T1000 (cell line): Measurements from ENCODE around the gene ROPN1L.
A peak's percentile ranks its signal among the peaks of the same experiment; 100 is the strongest.
"Not testable (repeated sequence)": the region's sequence is repeated elsewhere in the genome, so short reads cannot be mapped to it uniquely, and the experiment has no call there.

Experiments used
- DNase-seq: peaks from one replicate; lab custom pipeline; 2025; ENCODE audit warnings: mixed read lengths; lab: John Stamatoyannopoulos, UW

Gene ROPN1L

DNA sequence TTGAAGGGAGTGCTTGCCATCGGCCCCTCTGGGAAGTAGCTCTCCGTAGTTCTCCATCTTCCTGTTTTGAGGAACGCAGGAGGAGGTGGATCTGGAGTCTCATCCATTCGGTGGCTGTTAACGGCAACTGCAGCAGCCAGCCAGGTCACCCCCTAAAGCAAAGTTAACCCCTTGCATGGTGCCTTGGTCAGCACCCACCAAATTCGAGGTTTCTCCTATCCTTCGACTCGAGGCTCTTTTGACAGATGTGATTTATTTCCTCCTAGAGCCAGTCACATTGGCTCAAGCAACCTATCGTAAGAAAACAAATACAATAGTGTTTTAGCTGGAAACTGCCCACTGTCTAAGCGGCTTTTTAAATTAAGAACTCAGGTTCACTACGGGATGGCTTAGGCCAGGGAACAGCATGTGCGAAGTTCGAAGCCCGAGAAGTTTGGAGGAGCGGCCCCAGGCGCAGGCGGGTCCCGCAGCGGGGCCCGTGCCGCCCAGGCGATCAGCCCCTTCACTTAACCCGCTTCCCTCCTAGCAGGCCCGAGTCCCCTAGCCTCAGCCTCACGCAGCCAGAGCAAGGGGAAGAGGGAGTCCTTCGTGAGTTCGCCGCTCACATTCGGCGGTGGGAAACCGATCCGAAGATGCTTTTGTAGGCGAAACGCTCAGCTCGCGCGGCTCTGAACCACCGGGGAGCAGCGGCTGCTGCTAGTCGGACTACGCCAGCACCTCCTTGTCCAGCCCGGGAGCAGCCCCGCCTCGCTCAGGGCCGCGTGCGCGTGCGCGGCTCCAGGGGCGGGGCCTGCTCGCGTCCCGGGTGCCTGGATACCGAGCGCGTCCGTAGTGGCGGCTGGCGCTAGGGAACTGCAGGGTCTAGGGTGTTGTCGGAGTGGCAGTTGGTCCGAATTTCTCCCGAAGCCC lies at the start of gene ROPN1L:
ROPN1L (plus strand) TSS at position 797 of the 909 bp plus-strand sequence. CDS start 289 bp downstream, outside the sequence.
- DNase-seq, result peak; percentile 63

DNA sequence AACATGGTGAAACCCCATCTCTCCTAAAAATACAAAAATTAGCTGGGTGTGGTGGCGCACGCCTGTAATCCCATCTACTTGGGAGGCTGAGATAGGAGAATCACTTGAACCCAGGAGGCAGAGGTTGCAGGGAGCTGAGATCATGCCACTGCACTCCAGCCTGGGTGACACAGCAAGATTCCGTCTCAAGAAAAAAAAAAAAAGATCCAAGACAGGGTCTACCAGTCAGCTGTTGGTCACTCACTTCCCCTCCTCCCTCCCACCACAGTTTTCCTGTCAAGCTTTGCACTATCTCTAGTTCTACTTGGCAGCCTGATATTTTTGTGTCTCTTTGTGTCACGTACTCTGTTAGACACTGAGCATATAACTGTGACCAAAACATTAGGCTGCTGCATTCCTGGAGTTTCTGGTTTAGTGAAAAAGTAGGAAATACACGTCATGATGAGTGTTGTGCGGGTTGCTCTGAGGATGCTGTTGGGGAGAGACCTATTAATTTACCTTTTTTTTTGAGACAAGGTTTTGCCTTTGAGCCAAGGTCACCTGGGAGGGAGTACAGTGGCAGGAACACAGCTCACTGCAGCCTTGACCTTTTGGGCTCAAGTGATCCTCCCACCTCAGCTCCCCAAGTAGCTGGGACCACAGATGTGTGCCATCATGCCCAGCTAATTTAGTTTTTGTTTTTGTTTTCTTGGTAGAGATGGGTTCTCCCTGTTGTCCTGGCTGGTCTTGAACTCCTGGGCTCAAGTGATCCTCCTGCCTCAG lies 48.9 kb upstream of the ROPN1L start:
- DNase-seq, result not testable (repeated sequence)

DNA sequence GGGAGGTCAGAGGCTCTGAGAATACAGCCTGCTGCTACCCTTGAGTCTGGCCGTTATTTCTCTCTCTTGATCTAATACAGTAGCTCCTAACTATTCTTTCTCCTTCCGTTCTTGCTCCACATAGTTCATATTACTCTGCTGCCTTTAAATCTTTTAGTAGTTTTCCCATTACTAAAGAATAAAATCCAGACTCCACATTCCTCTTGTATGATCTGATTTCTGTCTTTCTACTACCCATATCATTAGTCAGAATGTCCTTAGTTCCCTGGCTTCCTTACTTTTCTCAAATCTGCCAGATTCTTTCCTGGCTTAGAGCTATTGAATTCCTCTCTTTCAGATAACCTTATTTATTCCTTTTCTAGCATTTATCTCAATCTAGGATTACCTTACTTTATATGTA lies 48.2 kb upstream of the ROPN1L start:
- DNase-seq, result no peak

DNA sequence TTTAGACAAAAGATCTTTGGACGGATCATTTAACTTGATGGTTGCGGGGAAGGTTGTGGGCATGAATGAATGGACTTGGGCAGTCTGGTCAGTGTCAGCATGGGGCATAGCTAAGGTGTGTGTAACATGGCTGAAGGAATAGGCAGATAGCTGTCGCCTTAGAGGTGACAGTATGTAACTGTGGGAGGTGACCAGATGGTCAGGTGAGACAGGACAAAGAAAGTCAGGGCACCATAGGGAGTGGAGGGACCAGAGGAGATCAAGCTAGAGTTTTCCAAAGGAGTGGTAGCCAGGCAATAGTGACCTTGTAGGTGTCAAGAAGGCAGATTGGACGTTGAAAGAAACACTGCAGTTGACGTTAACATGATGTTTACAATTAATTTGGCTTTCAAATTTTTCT lies 45.1 kb upstream of the ROPN1L start:
- no peak for DNase-seq

DNA sequence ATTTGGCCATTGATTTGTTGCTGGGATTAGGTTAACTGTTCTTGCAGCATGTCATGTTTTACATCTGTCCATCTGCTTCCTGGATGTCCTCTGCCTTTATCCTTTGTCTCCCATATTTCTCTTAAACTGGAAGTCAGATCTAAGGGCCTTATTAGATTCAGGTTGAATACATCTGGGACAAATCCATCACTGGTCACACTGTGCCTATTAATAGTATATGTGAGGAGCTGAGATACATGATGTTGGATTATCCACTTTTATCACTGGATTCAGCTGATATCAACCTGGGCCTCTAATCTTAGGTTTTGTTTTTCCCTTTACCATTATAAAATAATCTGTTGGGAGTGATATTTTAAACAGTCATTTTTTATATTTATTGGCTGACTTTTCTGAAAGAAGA lies 41.8 kb upstream of the ROPN1L start:
- no peak for DNase-seq

DNA sequence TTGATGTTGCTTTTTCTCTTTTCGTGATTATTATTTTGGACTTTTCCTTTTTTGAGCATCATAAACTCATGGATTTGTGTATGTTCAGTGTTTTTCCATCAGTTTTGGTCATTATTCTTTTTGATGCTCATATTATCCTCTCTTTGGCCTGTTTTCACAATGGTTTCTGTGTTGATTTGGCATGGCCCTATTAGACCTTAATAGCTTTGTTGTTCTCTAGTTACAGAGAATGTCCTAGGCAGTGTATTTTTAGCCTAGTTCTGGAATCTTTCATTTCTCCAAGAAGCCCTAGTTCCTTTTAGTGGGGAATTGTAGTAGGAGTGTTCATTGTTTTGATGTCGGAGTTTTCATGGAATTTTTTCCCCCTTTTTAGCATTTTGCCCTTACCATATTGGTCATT lies 41.3 kb upstream of the ROPN1L start:
- no peak for DNase-seq

DNA sequence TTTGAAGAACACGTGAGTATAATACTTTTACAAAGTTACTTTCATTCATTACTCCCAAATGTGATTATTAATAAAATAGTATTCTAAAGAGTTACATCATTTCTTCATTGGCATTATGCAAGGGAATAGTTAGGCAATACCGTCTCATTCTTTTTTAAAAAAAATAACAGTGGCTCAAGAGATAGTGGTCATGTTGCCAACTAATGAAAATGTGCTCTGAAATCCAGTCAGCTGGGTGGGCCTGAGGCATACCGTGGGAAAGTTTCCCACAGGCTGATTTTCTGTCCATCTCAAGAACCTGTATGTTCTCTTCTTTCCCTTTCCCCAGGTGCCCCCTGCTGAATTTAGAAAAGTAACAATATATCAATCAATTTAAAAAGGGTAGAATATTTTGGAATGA lies 40.8 kb upstream of the ROPN1L start:
- no peak for DNase-seq

DNA sequence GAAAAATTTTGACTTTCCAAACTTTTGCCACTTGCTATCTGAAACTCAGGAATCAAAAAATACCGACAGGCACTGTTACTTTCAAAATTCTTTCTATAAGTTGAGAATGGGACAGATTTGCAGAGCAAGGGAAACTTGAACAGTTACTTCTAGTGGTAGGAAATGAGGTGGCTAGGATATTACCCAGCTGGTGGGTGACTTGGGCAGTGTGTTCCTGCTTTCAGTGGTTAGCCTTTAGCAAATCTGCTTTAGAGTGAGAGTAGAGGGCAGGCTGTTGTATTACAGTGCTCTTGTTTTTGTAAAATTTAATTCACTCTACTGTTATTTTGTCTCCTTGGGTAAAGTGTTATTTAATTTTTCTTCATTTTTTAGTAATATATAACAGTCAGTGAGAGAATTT lies 40.2 kb upstream of the ROPN1L start:
- no peak for DNase-seq

DNA sequence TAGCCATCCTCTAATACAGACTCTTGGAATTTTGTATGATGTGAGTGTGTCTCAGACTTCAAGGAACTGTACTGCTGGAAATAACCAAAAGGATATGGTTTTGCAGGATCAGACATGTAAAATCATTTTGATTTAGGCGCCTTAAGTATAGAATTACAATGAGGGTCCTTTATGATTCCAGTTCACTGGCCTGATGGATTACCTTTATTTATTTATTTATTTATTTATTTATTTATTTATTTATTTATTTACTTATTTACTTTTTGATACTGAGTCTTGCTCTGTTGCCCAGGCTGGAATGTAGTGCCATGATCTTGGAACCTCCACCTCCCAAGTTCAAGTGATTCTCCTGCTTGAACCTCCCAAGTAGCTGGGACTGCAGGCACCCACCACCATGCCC lies 37.9 kb upstream of the ROPN1L start:
- DNase-seq, result no peak

DNA sequence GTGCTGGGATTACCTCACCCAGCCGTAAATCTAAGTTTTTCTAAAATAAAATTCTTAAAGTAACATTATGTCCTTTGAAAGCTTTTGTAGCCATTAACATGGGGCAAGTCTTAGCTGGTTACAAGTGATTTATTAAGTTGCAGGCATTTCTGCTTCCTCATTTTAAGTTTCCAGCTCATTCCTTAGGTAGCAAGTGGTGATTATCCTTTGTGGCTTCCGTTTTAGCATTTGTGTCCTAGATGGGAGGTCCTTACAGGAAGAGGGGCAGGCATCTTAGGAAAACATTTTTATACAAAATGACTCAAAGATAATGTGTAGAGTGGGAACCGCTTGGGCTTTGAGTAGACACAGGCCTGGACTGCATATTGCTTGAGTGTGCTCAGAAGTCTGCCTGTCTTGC lies 35.0 kb upstream of the ROPN1L start:
- DNase-seq, result no peak

DNA sequence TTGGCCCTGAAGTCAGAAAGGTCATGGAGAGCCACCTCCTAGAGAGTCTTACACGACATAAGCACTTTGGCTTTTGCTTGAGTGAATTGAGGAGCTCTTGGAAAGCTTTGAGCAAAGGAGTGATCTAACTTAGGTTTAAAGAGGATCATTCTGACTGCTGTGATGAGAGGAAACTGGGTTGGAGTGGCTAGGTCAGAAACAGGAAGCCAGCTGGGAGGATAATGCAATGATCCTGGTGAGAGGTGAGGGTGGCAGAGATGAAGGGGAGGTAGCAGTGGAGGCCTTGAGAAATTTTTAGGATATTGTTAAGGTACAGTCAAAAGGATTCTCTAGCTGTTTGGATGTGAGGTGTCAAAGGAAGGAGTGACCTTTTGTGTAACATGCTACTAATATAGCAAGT lies 32.2 kb upstream of the ROPN1L start:
- DNase-seq, result no peak

DNA sequence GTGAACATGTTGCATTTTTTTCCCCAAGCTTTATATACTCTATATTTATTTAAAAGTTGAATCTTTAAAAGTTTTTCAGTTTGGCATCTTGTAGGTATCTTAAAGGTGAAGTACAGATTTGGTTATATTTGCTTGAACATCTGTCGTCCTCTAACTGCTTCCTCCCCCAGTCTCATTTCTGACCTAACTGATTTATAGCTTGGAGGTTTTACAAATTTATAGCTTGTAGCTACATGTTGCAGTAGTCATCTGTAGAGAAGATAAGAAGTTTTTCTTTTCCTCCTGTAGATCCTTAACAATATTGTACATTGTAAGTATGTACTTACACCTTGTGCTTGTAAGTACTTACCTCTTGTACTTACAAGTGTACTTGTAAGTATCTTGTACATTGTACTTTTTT lies 31.0 kb upstream of the ROPN1L start:
- DNase-seq, result no peak

DNA sequence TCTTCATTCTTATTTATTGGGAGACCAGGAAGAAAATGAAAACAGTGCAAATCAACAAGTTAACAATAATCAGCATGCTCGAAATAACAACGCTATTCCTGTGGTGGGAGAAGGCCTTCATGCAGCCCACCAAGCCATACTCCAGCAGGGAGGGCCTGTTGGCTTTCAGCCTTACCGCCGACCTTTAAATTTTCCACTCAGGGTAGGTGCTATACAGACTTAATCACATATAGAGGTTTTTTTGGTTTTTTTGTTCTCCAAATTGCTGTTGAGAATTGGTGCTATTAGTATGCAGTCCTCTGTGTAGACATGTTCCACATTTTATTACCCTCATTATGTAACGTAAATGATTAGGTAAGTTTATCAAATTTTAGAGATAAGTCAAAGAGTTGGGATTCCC lies 30.3 kb upstream of the ROPN1L start:
- no peak for DNase-seq

DNA sequence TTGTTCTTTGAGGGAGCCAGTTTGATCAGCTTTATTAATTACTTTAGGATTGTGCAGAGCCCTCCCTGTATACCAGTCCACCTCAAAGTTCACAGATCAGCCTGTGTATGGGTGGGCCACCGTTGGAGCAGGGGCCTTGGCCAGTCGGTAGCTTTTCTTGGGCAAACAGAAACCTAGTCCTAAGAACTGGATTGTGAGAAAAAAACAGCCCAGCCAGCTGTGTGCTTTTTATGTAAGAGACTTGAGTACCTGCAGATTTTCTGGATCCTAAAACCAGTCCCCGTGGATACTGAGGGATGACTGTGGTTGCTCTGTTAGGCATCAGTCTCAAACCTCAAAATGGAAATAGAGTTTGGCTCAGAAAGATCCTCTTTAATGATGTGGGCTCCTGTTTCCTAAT lies 24.8 kb upstream of the ROPN1L start:
- DNase-seq, result no peak

DNA sequence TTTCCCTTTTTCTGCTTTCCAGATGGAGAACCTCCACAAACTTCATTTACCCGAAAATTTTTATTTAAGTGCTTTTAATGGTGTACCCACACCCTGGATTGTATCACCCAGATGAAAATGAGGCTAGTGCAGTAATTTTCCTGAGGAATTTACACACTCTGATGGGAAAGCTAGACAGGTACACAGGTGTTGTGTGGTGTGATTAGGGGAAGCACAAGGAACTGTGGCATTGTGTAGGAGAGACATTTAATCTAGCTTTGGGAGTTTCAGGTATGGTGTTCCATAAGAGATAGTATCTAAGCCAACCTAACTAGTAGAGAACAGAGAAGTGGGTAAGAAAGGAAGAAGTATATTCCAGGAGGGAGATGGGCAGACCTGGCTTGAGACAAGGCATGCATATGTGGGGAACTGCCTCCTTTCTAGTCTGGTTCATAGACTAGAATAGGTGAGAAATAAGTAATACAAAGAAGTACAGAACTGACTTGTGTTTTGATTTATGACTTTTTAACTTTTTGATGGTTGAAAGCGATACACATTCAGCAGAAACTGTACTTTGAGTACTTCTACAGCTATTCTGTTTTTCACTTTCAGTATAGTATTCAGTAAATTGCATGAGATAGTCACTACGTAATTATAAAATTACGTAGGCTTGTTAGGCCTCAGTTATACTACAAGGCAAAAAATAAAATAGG lies 22.9 kb upstream of the ROPN1L start:
- no peak for DNase-seq

DNA sequence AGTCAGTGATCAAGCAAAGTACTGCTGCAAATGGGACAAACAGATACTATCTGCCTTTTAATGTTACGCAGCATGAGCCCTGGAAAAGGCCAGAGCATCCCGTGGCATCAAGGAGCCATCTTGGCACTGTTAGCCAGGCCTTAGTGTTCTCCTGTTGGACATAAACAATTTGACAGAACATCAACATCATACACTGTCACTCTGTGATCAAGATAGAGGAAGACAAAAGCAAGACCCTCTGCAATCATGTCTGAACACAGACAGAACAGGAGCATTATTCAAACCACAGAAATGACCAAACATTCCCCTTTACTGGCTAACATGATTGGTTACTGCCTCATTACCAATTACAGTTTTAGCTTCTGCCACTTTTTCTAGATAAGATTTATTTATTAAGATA lies 21.2 kb upstream of the ROPN1L start:
- no peak for DNase-seq

DNA sequence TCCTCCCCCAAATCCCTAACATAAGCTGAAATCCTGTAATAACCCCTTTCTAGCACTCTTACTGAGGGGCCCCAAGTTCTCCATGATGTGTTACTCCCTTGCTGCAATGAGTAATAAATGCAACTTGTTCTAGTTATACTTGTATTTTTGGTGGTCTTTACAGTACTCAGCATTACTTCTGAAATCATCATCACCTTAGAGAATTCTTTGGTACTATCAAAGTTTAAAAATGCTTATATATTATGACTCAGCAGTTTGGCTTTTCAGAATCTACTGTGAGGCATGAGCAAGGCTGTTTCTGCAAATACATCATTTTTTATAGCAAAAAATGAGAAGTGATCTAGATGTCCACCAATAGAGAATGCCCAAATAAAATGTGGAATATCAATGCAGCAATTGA lies 20.7 kb upstream of the ROPN1L start:
- DNase-seq, result no peak

DNA sequence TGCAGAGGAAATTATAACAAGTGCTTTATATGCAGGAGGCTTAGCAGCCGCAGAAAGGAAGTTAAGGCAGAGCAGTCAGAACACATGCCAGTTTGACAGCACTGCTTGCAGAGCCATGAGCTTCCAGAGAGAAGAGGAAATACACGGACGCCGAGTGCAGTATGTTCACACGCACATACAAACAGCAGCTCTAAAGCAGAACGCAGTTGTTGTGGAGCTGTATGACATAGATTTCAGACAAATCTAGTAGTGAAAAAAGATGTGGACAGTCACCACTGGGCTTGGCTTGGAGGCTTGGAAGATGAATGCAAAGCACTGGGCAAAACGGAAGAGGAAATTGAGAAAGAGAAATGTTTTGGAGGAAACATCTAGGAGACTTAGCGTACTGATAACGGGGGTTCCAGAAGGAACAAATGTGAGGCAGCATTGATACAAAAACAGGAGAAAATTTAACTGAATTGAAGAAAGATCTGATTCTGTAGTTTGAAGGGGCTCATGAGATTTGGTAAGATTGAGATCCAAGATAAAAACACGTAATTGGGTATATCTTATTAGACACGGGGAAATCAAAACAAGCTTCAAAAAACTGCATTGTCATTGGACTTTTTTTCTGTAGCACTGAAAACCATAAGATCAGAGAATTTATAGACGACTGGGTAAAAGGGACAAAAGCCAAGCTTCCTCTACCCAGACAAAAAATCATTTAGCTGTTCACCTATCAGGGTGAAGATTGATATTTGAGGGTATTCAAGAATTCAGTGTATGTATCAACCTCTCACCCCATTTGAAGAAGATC lies 19.6 kb upstream of the ROPN1L start:
- no peak for DNase-seq

DNA sequence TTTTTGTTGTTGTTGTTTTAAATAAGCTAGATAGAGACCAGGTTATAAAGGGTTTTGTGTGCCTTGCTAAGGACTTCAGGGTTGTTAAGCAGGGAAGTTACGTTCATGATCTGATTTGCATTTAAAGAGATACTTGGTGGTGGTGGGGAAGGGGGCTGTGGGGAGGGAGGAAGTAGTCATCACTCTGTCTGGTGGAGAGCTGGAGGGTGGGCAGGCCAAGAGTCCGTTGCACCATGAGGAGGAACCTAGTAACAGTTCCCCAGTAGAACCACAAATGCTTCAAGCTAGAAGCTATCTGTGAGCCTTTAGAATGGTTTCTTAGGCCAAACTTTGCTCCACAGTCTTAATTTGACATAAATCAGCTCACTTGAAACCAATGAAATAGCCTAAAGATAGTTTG lies 18.7 kb upstream of the ROPN1L start:
- DNase-seq, result no peak

DNA sequence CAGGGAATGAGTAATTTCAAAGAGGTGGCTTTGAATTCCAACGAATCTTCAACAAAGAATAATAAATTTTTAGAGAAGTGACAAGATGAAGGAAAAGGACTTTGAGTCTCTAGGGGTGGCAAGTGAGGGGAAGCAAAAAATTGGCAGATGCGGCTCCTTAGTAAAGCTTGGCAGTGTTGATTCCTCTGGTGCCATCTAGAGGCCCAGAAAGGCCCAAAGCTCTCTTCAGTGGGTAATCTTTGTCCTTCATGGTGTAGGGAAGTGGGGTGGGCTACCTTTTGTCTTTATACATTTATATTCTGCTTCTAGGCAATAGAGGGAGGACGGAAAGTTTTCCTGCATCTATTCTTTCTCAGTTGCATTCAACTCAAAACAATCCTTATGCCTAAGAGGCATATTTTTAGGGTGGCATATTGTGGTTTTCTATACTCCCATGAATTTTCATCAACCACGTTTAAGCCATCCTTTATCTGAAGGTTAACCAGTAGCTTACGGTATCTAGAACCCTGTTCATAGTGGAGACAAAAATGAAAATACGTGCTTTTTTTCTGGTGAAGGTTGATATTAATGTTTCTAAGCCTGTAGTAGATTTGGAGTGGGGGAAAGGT lies 17.5 kb upstream of the ROPN1L start:
- DNase-seq, result no peak

DNA sequence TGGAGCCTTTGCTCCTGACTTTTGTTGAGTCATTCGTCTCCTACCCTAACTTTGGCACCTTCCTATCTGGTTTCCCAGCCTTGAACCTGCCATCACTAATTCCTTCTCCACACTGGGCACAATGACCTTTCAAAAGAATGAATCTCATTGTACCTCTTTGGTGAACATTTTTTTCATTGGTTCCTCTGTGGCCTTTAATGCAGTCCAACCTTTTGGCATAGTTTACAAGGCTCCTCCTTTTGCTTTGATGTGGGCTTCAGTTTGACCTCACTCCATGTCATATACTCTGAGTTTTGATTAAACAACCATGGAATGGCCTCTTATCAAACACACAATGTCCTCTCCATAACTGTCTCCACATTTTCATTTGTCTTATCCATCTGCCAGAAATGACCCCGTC lies 14.5 kb upstream of the ROPN1L start:
- no peak for DNase-seq
